HG03095 (cell line): ENCODE results near the gene GRB10.

ENCODE experiments used
- ATAC-seq: cut with Tn5 transposase; IDR thresholded peaks from one replicate; pipeline ENCODE4 v1.9.1; 2021; ENCODE audit warnings: moderate library complexity; ENCODE audit not compliant: unreplicated experiment

Gene GRB10

DNA sequence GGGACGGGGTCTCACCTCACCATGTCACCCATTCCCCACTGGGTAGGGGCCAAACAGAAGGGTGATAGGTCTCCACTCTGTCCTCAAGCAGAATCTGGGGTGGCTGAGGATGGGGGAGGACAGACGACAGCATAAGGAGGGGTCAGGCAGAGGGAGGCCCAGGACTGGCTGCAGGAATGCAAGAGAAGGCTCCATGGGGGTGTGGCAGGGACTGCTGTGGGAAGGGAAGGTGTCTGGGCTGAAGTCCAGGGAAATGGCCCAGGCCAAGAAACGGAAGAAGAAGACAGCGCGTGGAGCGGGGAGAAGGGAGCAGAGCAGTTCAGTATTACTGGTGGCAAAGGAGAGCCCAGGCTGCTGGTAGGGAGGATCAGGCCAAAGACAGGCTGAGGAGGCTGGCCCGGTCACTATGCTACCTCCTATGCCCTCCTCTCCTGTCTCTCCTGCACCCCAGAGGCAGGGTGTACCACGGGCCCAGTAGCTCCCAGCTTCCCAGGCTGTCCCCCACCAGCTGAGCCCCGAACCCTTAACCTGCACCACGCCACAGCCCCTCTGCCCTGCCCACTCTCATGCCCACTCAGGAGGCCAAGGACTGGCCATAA, 60.9 kb downstream of the GRB10 start:
- no peak for ATAC-seq

DNA sequence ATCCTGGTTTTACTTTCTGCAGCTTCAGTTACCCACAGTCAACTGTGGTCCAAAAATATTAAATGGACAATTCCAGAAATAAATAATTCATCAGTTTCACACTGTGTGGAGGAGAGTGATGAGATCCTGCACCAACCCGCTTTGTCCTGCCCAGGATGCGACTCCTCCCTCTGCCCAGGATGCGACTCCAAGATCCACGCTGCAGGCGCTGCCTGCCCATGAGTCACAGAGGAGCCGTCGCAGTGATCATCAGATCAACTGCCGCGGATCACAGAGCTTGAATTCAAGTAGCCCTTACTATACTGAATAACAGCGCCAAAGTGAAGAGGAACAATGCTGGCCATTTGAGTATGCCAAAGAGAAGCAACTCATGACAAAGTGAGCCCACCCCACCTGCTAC, 61.5 kb downstream of the GRB10 start:
- no peak for ATAC-seq

DNA sequence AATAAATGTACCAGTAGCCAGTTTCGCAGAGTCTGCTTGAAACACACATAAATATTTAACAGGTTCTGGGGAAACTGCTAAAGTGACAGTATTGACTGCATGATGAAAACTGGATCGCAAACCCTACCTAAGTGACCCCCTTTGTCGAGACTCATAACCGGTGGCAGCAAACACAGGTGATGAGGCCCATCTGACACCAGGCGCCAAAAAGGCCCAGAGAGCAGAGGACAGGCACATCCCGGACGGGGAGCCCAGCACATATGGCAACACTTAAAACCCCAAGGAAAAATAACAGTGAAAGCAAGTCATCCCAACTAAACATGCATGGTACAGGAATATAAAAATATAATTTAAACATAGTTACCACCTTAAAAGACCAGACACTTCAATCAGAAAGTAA, 62.4 kb downstream of the GRB10 start:
- no peak for ATAC-seq

DNA sequence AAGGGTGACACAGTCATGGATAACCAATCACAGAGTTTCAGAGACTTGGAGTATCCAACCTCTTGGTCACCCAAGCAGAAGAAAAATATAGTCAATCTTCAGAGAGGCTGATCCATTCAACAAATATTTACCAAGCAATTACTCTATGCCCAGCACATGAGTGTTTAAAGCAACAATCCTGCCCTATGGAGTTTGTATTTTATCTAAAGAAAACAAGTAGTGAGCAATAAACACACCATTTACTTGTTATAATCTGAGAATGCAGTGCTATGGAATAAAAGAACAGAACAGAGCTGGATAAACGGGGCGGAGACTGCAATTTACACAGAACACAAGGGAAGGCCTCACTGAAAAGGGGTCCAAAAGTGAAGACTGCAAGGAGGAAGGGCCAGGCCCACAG, 63.8 kb downstream of the GRB10 start:
- no peak for ATAC-seq

DNA sequence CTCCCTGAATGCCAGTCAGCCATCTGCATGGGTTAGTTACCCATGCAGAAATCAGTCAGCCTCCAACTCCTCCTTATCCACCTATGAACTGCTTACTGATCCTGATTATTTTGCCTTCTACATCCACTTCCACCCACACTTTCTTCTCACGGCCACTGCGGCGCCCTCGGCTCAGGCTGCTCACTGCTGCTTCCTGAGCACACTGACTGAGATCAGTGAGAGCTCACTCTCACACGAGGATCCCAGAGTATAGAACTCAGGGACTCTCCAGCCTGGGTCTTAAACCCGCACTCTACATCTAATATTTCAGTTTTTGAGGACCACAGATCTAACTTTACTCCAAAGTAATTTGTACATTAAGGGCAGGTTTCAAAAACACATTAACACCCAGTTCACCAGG, 64.4 kb downstream of the GRB10 start:
- no peak for ATAC-seq

DNA sequence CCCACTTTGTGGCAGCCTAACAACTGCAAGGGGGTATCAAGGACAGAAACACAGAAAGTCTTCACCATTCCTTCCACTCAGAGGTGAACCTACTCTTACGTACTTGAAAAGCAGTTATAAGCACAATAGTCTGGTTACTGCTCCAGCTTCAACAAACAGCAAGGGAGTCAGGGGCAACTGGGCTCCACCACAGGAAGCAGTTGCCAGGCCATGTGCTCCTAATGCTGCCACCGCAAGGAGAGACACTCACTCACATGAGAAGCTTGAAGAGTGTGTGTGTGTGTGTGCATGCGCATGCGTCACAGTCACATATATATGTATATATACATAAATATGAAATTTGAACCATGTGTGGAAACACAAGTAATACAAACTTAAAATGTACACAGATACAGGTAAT, 65.5 kb downstream of the GRB10 start:
- ATAC-seq: no peak

DNA sequence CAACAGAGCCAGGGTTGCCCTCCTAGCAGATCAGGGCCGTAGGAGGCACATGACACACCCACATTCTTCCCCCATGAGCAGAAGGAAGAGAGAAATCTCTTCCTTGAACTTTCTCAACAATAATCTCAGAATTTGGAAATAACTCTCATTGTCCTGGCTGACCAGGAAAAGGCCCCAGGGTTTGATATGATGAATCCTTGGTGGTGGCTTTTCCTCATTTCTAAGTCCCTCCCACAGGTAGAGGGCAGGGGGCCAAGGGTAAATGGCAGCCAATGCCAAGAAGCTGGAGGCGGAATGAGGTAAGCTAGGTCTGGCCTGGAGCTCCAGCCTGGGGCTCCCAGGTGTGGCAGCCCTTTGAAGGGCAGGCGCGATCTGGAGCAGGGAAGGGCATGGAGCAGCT, 67.8 kb downstream of the GRB10 start:
- no peak for ATAC-seq

DNA sequence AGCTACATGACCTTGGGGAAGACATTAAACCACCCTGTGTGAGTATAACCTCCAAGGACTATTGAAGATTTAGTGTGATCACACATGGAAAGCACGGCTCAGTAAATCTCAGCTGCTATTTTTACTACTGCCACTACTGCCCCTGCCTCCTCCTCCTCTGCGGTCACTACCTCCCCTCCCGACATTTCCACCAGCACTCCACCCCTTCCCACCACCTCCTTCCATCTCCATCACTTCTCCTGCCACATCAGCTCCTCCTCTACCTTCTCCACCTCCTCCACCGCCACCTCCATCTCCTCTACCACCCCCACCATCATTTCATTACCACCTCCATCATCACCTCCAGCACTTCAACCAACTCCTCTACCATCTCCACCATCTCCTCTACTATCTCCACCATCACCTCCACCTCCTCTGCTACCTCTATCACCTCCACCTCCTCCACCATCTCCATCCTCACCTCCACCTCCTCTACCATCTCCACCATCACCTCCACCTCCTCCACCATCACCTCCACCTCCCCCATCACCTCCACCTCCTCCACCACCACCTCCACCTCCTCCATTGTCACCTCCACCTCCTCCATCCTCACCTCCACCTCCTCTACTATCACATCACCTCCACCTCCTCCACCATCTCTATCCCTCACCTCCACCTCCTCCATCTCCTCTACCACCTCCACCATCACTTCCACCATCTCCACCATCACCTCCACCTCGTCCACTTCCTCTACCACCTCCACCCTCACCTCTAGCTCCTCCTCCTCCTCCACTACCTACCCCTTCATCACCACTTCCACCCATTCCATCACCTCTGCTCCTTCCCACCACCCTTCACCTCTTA, 69.4 kb downstream of the GRB10 start:
- ATAC-seq: no peak

DNA sequence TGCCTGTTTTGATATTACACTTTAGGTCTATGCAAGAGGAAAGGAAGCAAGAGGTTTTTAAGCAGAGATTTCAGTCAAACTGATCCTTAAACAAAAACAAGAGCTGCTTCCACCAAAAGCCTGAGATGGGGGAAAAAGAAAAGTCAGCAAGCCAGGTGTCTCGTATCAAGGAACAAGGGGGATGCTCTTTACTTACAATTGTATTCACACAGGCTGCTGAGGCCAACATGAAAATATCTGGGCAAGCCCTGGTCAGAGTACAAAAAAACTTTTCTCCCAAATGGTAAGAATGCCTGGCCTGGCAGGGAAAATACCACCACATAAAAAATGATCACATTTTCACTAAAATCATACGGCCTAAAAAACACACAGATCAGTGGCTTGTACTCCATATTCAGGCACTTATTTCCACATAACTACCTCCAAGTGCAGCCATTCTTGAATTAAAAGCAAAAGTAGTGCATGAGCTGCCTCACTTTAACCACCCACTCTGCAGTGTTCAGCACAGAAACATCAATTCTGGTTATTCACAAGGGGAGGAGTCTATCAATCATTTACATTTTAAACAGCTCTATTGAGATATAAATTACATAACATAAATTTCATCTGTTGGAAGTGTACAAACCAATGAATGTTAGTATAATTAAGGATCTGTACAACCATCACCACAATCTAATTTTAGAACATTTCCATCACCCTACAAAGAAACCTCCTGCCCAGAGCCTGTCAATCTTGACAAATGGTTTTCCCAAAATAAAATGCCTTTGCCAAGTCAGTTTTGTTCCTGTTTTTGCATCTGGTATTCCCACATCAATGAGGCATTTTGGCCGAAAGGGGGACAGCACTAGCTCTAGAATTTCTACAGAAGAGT, 70.2 kb downstream of the GRB10 start:
- ATAC-seq: no peak

DNA sequence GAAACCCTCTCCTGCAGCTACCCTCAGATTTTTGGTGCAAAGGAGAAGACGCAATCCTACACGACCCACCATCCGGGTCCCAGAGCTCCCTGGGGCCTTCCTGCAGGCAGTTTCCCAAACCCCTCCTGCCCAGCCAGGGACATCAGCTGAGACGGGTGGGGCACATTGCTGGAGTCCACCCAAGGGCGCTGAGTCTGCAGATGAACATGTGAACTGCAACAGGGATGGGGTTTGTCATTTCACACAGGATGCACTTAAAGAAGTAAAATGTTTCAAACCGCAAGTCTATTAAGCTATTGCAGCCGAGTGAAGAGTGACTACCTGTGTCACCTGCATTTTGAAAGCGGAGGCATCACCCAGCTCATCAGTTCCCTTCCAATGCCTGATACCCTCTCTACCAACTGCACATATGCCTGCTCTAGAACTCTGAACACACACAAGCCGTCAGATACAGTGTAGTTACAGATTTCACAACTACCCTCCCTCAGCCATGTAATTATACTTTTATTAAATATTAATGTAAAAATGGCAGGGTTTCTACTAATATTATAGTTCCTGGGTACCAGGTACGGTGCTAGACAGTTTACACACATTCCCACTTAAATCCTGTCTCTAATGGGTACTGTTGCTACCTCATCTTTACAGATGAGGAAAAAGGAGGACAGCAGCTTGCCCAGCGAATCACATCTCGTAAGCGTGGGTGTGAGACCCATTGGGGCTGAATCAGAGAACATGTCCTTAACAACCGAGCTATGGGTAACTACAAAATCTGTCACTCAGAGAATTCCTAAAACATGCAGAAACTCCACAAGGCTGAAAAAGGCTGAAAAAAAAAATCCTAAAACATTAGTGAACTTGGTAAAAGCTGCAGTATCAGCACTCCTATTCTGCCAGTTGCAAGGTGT, 71.2 kb downstream of the GRB10 start:
- no peak for ATAC-seq

DNA sequence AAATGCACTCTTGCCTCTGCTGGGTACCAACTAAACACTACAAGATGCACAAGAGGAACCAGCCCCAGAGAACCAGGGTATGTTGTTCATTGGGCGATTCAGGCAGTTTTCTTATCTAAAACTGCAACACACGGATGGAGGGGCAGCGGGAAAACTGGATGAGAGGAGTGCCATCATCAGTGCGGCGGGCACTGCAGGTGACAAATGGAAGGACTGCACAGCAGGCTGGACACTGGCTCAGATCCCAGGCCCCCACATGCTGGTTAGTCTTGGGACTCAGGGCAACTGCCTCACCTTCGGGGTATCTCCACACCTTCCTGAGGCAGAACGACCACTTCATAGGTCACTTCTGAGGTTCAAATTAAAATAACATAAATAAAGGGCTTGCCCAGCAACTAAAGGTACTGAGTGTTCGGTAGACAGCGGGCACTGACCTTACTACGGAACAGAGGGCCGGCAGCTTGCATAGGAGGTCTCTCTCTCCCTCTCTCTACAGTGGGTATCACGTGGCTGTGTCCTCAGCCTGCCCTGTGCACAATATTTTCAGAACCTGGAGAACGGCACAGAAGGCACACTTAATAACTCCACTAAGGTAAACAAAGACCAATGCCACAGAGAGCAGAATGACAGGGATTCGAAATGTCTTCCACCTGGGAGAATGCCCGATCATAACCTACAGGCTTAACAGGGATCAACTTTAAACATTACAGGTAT, 72.1 kb downstream of the GRB10 start:
- no peak for ATAC-seq

DNA sequence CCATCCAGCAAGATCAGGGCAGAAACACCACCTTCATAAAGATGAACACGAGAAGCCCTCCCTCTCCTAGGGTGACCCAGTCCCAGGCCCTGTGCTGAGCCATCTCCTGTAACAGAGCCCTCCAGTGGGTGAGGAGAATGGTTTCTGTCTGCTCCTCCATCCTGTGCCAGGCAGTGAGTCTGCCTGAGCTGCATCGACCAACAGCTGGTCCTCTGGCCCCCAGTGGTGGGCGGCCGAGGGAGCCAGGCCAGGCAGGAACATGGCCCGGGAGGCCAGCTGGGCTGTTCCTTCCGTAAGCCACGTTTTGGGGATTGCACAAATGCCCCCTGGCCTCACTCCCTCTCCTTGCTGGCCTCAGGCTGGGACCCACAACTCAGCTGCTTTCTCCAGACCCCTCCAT, 73.5 kb downstream of the GRB10 start:
- no peak for ATAC-seq

DNA sequence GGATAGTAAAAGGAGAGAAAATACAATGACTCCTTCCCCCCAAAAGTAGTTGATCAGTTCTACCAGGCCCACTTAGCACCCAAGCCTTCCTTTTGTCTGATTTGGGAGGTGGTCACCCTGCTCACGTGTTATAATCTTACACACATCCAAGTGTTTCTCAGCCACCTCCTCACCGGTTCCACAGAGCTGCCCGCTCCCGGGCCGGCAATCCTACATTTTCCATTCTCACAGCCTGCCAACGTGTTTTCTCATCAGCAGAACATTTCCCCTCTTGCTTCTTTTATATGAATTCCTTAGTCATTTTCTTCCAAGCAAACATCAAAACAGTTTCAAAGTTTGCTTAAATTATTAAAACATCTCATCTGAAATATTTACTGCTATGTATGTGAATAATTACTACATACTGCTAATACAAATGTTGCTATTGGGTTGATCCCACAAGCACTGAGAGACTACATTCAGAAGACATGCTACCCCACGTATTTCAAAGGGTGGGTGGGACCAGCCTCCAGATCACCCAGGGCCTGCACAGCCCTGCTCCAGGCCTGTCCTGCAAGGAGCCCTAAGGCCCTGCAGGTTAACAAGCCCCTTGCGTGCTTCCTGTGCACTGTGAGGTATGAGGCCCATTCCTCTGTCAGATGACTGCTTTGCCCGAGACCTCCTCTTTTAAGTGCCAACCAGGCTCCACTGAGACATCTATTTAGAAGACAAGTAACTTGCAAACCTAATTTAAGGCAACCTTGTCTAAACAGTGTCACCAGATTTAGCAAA, 75.3 kb downstream of the GRB10 start:
- ATAC-seq: no peak

DNA sequence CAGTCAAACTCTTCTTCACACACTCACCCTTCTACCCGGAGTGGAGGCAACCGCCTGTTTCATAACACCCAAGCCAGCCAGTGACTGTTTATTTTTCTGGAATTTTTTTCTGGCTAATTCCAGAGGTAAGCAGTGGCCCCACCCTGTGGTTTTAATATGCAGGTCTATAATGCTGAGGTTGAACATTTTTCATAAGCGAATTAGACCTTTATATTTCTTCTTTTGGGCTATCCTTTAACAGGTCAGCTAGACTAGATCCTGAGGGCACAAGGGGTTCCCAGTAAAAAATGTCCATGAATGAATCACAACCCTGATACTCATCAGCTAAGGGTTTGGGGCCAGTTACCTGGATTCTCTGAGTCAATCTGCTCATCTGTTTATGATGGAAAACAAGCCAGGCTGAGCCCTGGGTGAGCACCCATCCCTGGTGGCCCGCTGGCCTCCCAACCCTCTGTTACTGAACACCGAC, 76.2 kb downstream of the GRB10 start:
- no peak for ATAC-seq

DNA sequence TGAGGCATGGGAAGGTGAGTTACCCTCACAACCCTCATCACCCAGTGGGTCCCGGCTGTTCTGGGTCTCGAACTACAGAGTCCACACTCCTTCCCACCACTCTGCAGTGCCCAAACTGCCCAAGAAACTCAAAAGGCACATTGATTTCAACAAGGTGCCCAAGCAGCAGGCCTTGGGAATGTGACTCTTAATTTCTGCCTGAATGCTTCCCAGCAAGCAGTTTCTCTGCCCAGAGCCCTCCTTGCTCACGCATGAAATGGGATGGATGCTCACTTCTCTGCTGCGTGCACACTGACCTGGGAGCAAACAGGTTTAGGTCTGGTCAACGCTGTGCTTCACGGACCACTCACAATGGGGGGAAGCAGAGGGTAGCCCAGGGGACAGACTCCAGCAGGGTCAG, 77.9 kb downstream of the GRB10 start:
- ATAC-seq: no peak

DNA sequence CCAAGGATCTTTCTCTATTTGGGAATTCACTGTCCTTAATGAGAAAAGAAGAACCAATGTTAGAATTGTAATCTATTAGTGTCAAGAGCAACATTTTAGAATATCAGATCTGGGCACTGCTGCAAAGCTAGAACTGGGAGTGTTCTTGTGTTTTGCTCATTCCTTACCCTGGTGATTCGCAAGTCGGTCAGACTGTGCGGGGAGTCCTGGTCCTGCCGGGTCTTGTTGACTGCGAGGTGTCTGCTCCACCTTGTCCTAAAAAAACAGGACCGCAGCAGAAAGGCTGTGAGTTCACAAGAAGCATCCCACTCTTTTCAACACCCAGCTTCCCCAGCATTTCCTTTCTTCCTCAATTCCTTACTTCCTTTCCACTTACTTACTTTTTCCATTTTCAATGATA, 79.0 kb downstream of the GRB10 start:
- no peak for ATAC-seq

DNA sequence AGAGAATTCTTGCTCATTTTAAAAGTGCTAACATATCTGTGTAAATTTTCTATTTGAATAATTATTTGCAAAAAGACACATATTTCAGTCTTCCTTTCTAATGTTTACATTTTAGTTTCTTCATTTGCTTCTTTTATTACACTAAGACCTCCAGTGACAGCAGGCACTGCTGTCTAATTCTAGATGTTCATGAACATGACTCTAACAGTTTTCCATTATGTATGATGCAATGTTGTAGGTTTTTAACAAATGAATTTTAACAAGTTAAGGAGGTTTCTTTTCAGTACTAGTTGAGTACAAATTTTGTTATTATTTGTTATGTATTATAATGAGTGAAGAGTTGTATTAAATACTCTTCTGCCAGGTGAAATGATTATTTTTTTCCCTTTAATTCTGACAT, 83.6 kb downstream of the GRB10 start:
- ATAC-seq: no peak

DNA sequence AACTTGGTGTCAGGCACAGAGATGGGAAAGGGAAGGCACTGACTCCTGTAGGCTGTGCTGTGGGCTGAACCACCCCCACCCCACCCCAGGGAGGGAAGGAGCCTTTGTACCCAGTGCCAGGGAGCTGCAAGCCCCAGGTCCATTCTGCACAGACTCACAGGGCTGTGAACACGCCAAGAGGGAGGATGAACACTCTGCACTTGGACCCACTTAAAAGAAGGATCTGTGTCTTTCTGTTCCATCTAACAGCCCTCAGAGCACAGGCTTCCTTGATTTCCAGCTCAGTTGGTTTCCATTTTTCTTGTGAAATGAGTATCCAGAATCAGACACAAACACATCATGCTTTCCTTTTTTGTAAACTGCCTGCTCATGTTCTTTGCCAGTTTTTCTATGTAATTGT, 84.9 kb downstream of the GRB10 start:
- ATAC-seq: no peak
